NCI-H446 (cell line): ENCODE data around the gene KRTAP6-3.

Experiments used
- DNase-seq, 2 experiments: peaks; one replicate each; lab custom pipeline; 2025; lab: John Stamatoyannopoulos, UW

Gene KRTAP6-3

DNA sequence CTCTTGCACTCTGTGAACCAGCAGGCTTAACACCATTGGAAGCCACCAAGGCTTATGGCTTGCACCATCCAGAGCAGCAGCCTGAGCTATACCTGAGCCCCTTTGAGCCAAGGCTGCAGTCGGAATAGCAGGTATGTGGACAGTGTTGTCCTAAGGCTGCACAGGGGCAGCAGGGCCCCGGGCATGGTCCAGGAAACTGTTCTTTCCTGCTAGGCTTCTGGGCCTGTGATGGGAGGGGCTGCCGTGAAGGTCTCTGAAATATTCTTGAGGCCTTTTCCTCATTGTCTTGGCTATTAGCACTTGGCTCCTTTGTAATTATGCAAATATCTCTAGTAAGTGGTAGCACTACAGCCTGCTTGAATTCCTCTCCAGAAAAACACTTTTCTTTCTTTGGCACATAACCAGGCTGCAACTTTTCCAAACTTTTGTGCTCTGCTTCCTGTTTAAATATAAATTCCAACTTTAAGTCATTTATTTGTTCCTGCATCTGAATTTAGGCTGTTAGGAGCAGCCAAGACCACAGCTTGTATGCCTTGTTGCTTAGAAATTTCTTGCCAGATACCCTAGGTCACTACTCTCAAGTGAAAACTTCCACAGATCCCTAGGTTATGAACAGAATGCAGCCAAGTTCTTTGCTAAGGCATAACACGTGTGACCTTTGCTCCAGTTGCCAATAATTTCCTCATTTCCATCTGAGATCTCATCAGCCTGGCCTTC is 33.4 kb downstream of the KRTAP6-3 start:
- no peak for DNase-seq

DNA sequence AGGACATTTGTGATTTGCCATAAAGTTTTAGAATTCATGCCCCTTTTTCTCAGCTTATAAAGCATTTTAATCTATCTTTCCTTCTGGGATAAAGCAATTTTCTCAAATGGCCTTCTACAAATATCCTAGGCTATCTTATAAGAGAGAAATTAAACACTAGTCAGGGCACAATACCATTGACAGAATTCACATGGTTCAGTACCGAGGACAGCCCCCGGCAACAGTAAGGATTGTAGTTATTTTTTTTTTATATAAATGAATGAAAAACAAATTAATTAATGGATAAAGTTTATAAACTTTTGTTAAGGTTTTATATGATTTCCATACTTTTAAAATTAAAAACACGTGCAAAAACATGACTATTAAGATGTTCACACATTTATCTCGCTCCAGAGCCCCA is 35.9 kb downstream of the KRTAP6-3 start:
- DNase-seq: no peak

DNA sequence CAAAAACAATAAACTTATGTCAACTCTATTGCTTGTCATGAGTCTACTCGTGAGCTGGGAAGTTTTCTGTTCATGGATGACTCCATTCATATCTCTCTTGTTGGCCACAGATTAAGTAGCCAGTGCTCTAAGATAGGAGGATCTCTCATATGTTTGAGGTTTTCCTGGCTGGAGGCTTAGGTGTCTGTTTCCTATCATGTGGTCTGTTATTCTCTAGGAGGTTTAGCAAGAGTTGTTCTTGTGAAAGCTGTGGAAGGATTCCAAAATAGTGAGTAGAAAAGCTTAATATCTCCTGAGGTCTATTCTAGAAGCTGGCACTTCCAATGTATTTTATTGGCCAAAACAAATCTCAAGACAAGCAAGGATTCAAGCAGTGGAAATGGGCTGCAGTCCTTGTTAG is 37.0 kb downstream of the KRTAP6-3 start:
- no peak for DNase-seq

DNA sequence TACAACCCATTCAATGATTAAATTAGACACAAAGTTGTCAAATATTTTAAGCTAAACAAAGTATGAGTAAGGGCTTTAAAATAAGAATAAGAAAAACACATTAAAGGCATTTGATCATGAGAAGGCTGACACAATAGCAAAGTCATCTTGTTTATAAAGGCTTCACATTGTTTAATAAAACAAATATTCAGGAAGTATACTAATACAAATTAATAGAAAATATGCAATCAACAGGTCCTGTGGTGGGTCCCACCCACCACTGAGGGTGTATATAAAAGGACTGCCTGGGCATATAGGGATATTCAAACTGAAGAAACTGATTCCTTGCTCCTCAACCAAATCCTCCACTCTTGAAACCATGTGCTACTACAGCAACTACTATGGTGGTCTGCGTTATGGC is 42.7 kb downstream of the KRTAP6-3 start, which contains the start of gene KRTAP20-2:
KRTAP20-2 (plus strand) TSS at position 301 of the 400 bp plus-strand sequence; CDS start at position 359, 58 bp downstream.
- DNase-seq: no peak

GRCh38 chr21:30638686-30639085 is 46.4 kb downstream of the KRTAP6-3 start:
- no peak for DNase-seq

- DNase-seq: no peak
Measured at GRCh38 chr21:30642564-30642963, 50.3 kb downstream of the KRTAP6-3 start, which contains the start of gene KRTAP20-3. Gene KRTAP20-3, plus strand, starts transcription at chr21:30642864.
